Lower leg skin (tissue), 4 donors: ENCODE data around the gene SELENOS. TPM values are rescaled to one million over a fixed set of nuclear protein-coding genes. Genes with fewer than 3 reads are reported as not detected.

ENCODE experiments used
- DNase-seq, 2 donors: peaks; one replicate each; pipeline ENCODE4 v3.0.0-alpha.2; 2019; ENCODE audit warnings: low spot score in 2 of 2
- H3K4me3 ChIP-seq: fragments of 200-600 bp; sonication (generic); 2 replicates; pipeline ENCODE4 v1.5.1; 2017; ENCODE audit warnings: mild to moderate bottlenecking, low read depth; ENCODE audit not compliant: poor library complexity, severe bottlenecking
- CTCF ChIP-seq, 3 donors: fragments of 450-650 bp; IDR thresholded peaks; one replicate each; pipeline ENCODE4 v1.5.1; 2016; ENCODE audit warnings: antibody characterized with exemption in 3 of 3, mild to moderate bottlenecking in 3 of 3, moderate library complexity in 2 of 3
- POLR2A ChIP-seq, 2 donors: fragments of 450-650 bp; IDR thresholded peaks; one replicate each; pipeline ENCODE4 v1.6.1; 2016 to 2017; ENCODE audit warnings: antibody characterized with exemption in 2 of 2, mild to moderate bottlenecking in 1 of 2, moderate library complexity in 1 of 2
- WGBS, 2 donors: methylation state at CpG; one replicate each; pipeline ENCODE4 v1.1.5; 2018; 5-methylcytosine and 5-hydroxymethylcytosine counted together
- intact Hi-C: fragments of 100-400 bp; cut with DNase I; formaldehyde crosslinking; loops from one replicate; pipeline ENCODE4 v1.15.0; 2023; ENCODE audit warnings: low total_unique reads
- total RNA-seq, 4 donors: library from RNA; depleted of rRNA; stranded (reverse); fragments of >200 nt; gene quantifications; one replicate each; pipeline ENCODE4 v1.1.0, GENCODE V29; 2016

Gene SELENOS
- total RNA-seq, 4 donors from 2014 or later, result 64.9 to 74.5 (median 67.8) TPM

GRCh38 chr15:101286471-101287114 is 9.3 kb upstream of the SELENOS start:
- 92 to 93% methylated on average over 9 of the region's 9 CpGs for WGBS, 2 donors
- no peak for TF ChIP-seq CTCF (IDR thresholded peaks at IDR 0.05)
- TF ChIP-seq POLR2A (IDR thresholded peaks at IDR 0.05), result no peak
- no peak for DNase-seq
- H3K4me3 ChIP-seq, result no peak overlapping the region
- intact Hi-C loops, result no loop called here

DNA sequence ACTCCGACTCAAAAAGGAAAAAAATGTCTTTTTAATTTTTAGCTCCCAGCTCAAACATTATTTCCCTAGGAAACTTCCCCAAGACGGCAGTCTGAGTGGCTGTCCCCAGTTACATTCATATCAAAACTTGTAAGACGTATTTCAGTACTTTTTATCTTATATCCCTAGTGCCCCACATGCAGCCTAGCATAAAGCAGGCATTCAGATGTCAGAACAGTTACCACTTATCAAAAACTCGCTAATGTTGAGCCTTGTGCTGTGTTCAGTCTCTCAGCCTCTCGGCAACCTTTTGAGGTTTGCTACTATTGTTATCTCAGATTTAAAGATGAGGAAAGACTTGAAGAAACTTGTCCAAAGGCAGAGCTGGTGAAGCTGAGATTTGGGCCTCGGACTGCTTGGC is 6.6 kb upstream of the SELENOS start:
- intact Hi-C loops, result no loop called here
- WGBS, 2 donors, result 84 to 87% methylated on average over 6 of the region's 6 CpGs
- no peak for DNase-seq
- no peak overlapping the region for H3K4me3 ChIP-seq
- TF ChIP-seq CTCF (IDR thresholded peaks at IDR 0.05), result no peak
- no peak for TF ChIP-seq POLR2A (IDR thresholded peaks at IDR 0.05)

DNA sequence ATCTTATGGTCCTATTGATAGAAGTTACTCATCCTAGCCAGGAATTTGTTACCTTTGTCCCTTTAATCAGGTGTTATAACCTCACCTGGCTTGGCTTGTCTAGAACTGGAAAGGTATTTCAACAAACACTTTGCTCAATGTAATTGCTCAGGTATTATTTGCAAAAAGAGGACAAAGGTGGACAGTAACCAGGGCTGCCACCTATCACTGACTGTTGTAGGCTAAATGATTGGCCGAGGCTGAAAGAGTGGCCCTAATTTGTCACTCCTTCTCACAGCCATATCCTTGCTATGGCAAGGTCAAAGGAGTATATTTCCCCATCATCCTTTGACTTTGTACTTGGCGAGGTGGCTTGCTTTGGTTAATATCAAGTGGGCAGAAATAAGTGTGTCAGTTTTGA is 2.7 kb upstream of the SELENOS start:
- intact Hi-C loops, result no loop called here
- DNase-seq, result no peak
- TF ChIP-seq POLR2A (IDR thresholded peaks at IDR 0.05) (no peak), CTCF (IDR thresholded peaks at IDR 0.05) (no peak)
- no peak overlapping the region for H3K4me3 ChIP-seq
- WGBS, 2 donors, result 83 to 90% methylated on average over 2 of the region's 2 CpGs

DNA sequence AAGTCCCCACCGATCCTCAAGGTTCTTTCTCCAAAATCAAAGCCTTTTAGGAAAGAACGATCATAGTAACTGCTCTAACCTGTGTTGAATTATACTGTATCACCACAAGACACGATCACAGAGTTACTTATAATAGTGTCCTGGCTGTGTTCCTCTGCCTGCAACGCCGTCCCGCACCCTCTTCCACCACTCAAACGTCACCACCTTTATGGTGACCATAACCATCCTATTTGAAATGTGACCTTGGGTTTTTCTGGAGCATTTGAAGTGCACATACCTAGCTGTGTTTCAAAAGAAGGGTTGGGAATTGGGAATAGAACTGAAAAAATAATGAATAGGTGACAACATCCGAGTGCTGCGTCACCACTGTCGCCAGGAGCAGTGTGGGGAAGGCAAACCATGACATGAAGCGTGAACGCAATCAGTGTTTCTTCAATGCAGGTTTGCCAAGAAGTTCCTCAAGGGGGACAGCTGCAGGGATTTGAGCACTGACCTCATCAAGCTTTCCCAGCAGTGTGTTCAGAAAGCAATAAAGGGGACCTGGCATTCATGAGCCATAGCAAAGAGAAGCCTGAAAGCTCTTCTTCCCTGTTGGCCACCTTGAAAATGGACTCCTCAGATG is 769 bp upstream of the SELENOS start:
- TF ChIP-seq CTCF (IDR thresholded peaks at IDR 0.05), result no peak
- no peak for TF ChIP-seq POLR2A (IDR thresholded peaks at IDR 0.05)
- peak in 1 of 2 donors; percentile 46 for DNase-seq
- no peak overlapping the region for H3K4me3 ChIP-seq
- intact Hi-C loops, result no loop called here
- 81 to 86% methylated on average over 12 of the region's 12 CpGs for WGBS, 2 donors

DNA sequence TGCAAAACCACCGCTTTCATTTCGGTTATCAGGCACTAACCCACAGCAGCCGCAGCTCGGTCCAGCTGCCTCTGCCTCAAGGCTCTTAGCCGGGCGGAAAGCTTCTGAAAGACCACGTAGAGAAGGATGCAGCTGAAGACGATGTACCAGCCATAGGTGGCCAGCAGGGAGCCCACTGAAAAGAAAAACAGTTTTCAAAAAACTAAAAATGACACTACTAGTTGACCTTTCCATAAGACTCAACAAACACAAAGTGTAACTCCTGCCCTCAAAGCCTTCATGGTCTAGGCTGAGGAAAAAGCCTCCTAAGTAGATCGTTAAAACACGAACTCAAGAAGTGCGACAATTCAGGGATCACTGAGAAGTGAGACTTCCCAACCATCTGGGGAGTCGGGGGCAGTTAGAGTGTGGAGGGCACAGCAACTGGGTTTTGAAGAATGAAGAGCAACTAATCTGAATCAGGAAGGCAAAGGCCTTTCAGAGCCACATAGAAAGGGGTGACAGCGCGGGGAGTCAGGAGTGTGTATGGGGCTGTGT is 716 bp downstream of the SELENOS start:
- 11 to 12% methylated on average over 14 of the region's 14 CpGs for WGBS, 2 donors

More for the DNA sequence above, 716 bp downstream of the SELENOS start:
- peak overlapping the region; percentile 62 for H3K4me3 ChIP-seq
- DNase-seq, result peak in 1 of 2 donors; percentile 58
- intact Hi-C loops, result no loop called here
- no peak for TF ChIP-seq POLR2A (IDR thresholded peaks at IDR 0.05)
- no peak for TF ChIP-seq CTCF (IDR thresholded peaks at IDR 0.05)
